Measurements from ENCODE around the gene KLHL18. TPM values are rescaled to one million over a fixed set of nuclear protein-coding genes. Genes with fewer than 3 reads are reported as not detected.

KLHL18 gene
- total and polyA plus RNA-seq, 2 of the 4 experiments (the other 2 are of a cell fraction) = 29.1 to 76.2 TPM

GRCh38 chr3:47310391-47310790, 27.6 kb downstream of the KLHL18 start:
- Histone ChIP-seq H4K8ac (ENCODE audit: low read depth in 2 of 2, low read length in 2 of 2) (no peak overlapping the region), H3K27ac (ENCODE audit: insufficient read depth, low read length) (no peak overlapping the region), H3K9me1 (ENCODE audit: insufficient read depth, low read length) (no peaks in the 10 kb centered on the region), H2BK5ac (ENCODE audit: low read depth, low read length, poor library complexity, severe bottlenecking) (no peak overlapping the region), H3K4me1 (ENCODE audit: control insufficient read depth, insufficient read depth, low read length) (peaks cover 3% of the 10 kb centered on the region), H3K36me3 (ENCODE audit: control insufficient read depth, insufficient read depth, low read length) (no peaks in the 10 kb centered on the region), H3K23ac (ENCODE audit: low read depth, low read length) (no peak overlapping the region), H4K5ac (ENCODE audit: low read depth, low read length) (no peak overlapping the region), H3K56ac (ENCODE audit: extremely low read depth, insufficient read depth, low read length) (no peak overlapping the region), H3K27me3 (ENCODE audit: control insufficient read depth, insufficient read depth, low read length) (no peaks in the 10 kb centered on the region), H2BK15ac (ENCODE audit: low read depth, low read length) (no peak overlapping the region), H3K9me3 (ENCODE audit: control insufficient read depth, insufficient read depth, low read length) (no peaks in the 10 kb centered on the region), H2AFZ (replicated peaks; ENCODE audit: low read length, poor library complexity) (no peak overlapping the region), H2BK120ac (ENCODE audit: low read depth, low read length) (no peak overlapping the region), H3K14ac (replicated peaks; ENCODE audit: low read depth, low read length) (no peak overlapping the region), H2AK9ac (replicated peaks; ENCODE audit: low read depth, low read length, poor library complexity) (no peak overlapping the region), H4K20me1 (ENCODE audit: insufficient read depth, low read length) (peaks cover 7% of the 10 kb centered on the region; the same call in 1 of the 2 replicates), H3K9ac (ENCODE audit: low read depth, low read length) (no peak overlapping the region), H3K18ac (ENCODE audit: low read depth, low read length) (no peak overlapping the region), H2BK20ac (ENCODE audit: low read depth, low read length) (no peak overlapping the region), H3K79me1 (ENCODE audit: low read depth in 1 of 2, low read length in 2 of 2) (peaks cover 8 to 37% of the 10 kb centered on the region in 2 experiments), H2AK5ac (ENCODE audit: low read depth, low read length) (no peak overlapping the region), H3K4me3 (ENCODE audit: insufficient read depth, low read depth, low read length) (no peak overlapping the region), H4K91ac (ENCODE audit: insufficient read depth, low read depth, low read length) (no peak overlapping the region), H3K4me2 (ENCODE audit: low read depth, low read length) (no peak overlapping the region), H3K4ac (ENCODE audit: low read depth, low read length) (no peak overlapping the region)
- 93% methylated on average over 4 of the region's 4 CpGs; no CpG with 5 or more reads in 1 of the 2 experiments for WGBS, 2 experiments (ENCODE audit: extremely low coverage in 2 of 2, insufficient read length in 1 of 2)
- no TSS peak for BruUV-seq (replicated peaks)
- no peak for ATAC-seq (ENCODE audit: low read depth)
- CTCF ChIA-PET = interaction anchor here (0.6 kb wide), 1 partner anchor 10 kb away, joined by 4 read pairs; no protein-coding TSS in a partner anchor
- POLR2A ChIA-PET (ENCODE audit: unreplicated experiment) = no interaction called here
- in situ Hi-C loops (cut with MboI; ENCODE audit: low sequenced_read_pairs) = no loop called here
- intact Hi-C loops (cut with micrococcal nuclease) = no loop called here
- no peak for TF ChIP-seq CTCF (conservative IDR thresholded peaks at IDR 0.05; ENCODE audit: low read depth, low read length)
- TF ChIP-seq RFX5 (IDR thresholded peaks at IDR 0.05; ENCODE audit: low read depth, low read length) = no peak
- TF ChIP-seq MAFK (IDR thresholded peaks at IDR 0.05; ENCODE audit: low read depth, low read length) = no peak
- TF ChIP-seq BHLHE40 (IDR thresholded peaks at IDR 0.05; ENCODE audit: low read depth, low read length) = no peak
- no peak for TF ChIP-seq CEBPB (IDR thresholded peaks at IDR 0.05; ENCODE audit: low read depth, low read length)
- TF ChIP-seq MAZ (IDR thresholded peaks at IDR 0.05; ENCODE audit: borderline replicate concordance, low read depth, low read length) = no peak
- no peak for TF ChIP-seq RAD21 (IDR thresholded peaks at IDR 0.05; ENCODE audit: low read length)
- TF ChIP-seq CHD1 (IDR thresholded peaks at IDR 0.05; ENCODE audit: low read depth, low read length) = no peak
- TF ChIP-seq RCOR1 (IDR thresholded peaks at IDR 0.05; ENCODE audit: insufficient replicate concordance, low read length) = no peak
- no peak for TF ChIP-seq ELK1 (IDR thresholded peaks at IDR 0.05; ENCODE audit: borderline replicate concordance, low read depth, low read length)
- no peak for TF ChIP-seq NFE2L2 (IDR thresholded peaks at IDR 0.05; ENCODE audit: low read depth, low read length)
- DNase-seq = no peak
- dilution Hi-C loops (cut with HindIII; ENCODE audit: low sequenced_read_pairs, unreplicated experiment) = no loop called here

Data from IMR-90 (cell line).